ENCODE results near the gene GPHN. TPM values are rescaled to one million over a fixed set of nuclear protein-coding genes. Genes with fewer than 3 reads are reported as not detected.

Gene GPHN
- total RNA-seq, 1 donor from 2014 or later = 11.8 TPM

DNA sequence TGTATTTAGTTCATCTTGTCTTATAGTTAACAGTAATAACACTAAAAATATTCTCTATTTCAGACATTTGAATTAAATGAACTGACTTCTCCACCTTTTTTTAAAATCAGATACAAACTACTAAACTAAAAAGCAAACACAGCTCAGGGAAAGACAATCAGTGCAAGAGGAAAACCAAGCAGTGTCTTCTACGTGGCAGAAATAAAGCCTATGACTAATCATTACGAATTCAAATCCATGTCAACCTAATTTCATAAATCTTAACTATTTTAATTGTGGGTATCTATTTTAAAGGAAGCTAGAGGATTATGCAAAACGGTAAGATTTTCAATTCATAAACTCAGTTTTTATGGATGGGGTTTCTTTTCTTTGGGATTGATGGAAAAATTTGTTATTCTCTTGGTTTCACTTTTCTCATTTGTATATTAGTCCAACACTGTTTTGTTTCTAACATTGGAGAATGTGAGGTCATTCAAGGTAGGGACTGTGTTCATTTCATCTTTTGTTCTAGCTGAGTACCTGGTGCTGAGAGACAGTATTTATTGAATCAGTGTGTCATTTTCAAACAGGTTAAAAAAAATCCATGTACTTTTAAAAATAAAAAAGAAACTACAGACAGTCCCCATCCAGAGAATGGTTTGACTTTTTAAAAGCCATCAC is 720.5 kb downstream of the GPHN start:
- H3K36me3 ChIP-seq (ENCODE audit: control insufficient read depth, insufficient read depth, low read length) = no peaks in the 10 kb centered on the region
- TF ChIP-seq, protein P1, sequence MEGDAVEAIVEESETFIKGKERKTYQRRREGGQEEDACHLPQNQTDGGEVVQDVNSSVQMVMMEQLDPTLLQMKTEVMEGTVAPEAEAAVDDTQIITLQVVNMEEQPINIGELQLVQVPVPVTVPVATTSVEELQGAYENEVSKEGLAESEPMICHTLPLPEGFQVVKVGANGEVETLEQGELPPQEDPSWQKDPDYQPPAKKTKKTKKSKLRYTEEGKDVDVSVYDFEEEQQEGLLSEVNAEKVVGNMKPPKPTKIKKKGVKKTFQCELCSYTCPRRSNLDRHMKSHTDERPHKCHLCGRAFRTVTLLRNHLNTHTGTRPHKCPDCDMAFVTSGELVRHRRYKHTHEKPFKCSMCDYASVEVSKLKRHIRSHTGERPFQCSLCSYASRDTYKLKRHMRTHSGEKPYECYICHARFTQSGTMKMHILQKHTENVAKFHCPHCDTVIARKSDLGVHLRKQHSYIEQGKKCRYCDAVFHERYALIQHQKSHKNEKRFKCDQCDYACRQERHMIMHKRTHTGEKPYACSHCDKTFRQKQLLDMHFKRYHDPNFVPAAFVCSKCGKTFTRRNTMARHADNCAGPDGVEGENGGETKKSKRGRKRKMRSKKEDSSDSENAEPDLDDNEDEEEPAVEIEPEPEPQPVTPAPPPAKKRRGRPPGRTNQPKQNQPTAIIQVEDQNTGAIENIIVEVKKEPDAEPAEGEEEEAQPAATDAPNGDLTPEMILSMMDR (IDR thresholded peaks at IDR 0.05; ENCODE audit: insufficient read depth, low read length, severe bottlenecking) = no peak
- H3K27me3 ChIP-seq (ENCODE audit: control insufficient read depth, insufficient read depth, low read length) = no peaks in the 10 kb centered on the region
- peak; percentile 31 for DNase-seq (ENCODE audit: low read depth)
- no peak for FAIRE-seq
- H3K4me3 ChIP-seq (ENCODE audit: low read depth, low read length) = no peak overlapping the region

Other genes starting within 250 kb of the GPHN start
- not detected in 2 replicates for gene CCDC196, start 21.8 kb upstream of the GPHN start, total RNA-seq